ENCODE data around the gene SCN2B. TPM values are rescaled to one million over a fixed set of nuclear protein-coding genes. Genes with fewer than 3 reads are reported as not detected.

The SCN2B gene
- total RNA-seq, 4 donors from 2014 or later = 0.14 to 0.37 TPM; not detected in 2

GRCh38 chr11:118176778-118177134, 317 bp upstream of the SCN2B start:
- TF ChIP-seq EP300 (IDR thresholded peaks at IDR 0.05; ENCODE audit: low read depth) (no peak), POLR2AphosphoS5 (IDR thresholded peaks at IDR 0.05) (no peak), CTCF (IDR thresholded peaks at IDR 0.05) (no peak), POLR2A (IDR thresholded peaks at IDR 0.05) (no peak)
- H3K4me3 ChIP-seq = no peak overlapping the region
- H3K27me3 ChIP-seq = peaks cover 27% of the 10 kb centered on the region
- in situ Hi-C loops (cut with MboI; ENCODE audit: low pct_ligation_motif_present in 1 of 4, low pct_unique_long_range_greater_than_20kb in 1 of 4, low sequenced_read_pairs in 3 of 4) = loop anchor here in 2 of 4 donors (25.0 kb wide), 3 partner anchors 111 to 311 kb away; partner anchors contain the start of gene UBE4A (in 2 of the 2)
- no peak for DNase-seq
- WGBS, 2 donors (ENCODE audit: low coverage in 1 of 2) = 85% methylated on average over 4 of the region's 4 CpGs; no CpG with 5 or more reads in 1 of the 2 donors
- intact Hi-C loops (cut with DNase I; ENCODE audit: low total_unique reads) = no loop called here
- H3K36me3 ChIP-seq = no peaks in the 10 kb centered on the region
- H3K4me1 ChIP-seq = peaks cover 0 to 18% (median 0%) of the 10 kb centered on the region in 4 donors
- H3K9me3 ChIP-seq = no peaks in the 10 kb centered on the region
- H3K27ac ChIP-seq = no peak overlapping the region

- in situ Hi-C loops (cut with MboI; ENCODE audit: low pct_ligation_motif_present in 1 of 4, low pct_unique_long_range_greater_than_20kb in 1 of 4, low sequenced_read_pairs in 3 of 4) (loop anchor here in 2 of 4 donors (25.0 kb wide), 3 partner anchors 112 to 312 kb away; partner anchors contain the start of gene UBE4A (in 2 of the 2)), intact Hi-C loops (cut with DNase I; ENCODE audit: low total_unique reads) (no loop called here)
- no peak for TF ChIP-seq CTCF (IDR thresholded peaks at IDR 0.05)
- no peak for TF ChIP-seq EP300 (IDR thresholded peaks at IDR 0.05; ENCODE audit: low read depth)
- no peak for TF ChIP-seq POLR2A (IDR thresholded peaks at IDR 0.05)
- TF ChIP-seq POLR2AphosphoS5 (IDR thresholded peaks at IDR 0.05) = no peak
- H3K4me1 ChIP-seq = peaks cover 0 to 12% (median 2%) of the 10 kb centered on the region in 4 donors
- no peaks in the 10 kb centered on the region for H3K9me3 ChIP-seq
- peak overlapping the region in 1 of 4 donors; percentile 42 for H3K4me3 ChIP-seq
- no peaks in the 10 kb centered on the region for H3K36me3 ChIP-seq
- H3K27ac ChIP-seq = peak overlapping the region in 2 of 4 donors; percentile 17 to 25
- 51 to 63% methylated on average over 6 to 13 of the region's 13 CpGs for WGBS, 2 donors (ENCODE audit: low coverage in 1 of 2)
- no peak for DNase-seq
- peaks cover 33% of the 10 kb centered on the region for H3K27me3 ChIP-seq
These were observed 1.1 kb downstream of the SCN2B start for GRCh38 chr11:118175031-118175992.

- 76 to 96% methylated on average over 3 to 9 of the region's 9 CpGs for WGBS, 2 donors (ENCODE audit: low coverage in 1 of 2)
- Histone ChIP-seq H3K4me1 (peaks cover 0 to 7% (median 2%) of the 10 kb centered on the region in 4 donors), H3K27ac (no peak overlapping the region), H3K4me3 (no peak overlapping the region), H3K27me3 (peaks cover 41% of the 10 kb centered on the region), H3K9me3 (no peaks in the 10 kb centered on the region), H3K36me3 (no peaks in the 10 kb centered on the region)
- in situ Hi-C loops (cut with MboI; ENCODE audit: low pct_ligation_motif_present in 1 of 4, low pct_unique_long_range_greater_than_20kb in 1 of 4, low sequenced_read_pairs in 3 of 4) (no loop called here), intact Hi-C loops (cut with DNase I; ENCODE audit: low total_unique reads) (no loop called here)
- DNase-seq = no peak
- TF ChIP-seq POLR2AphosphoS5 (IDR thresholded peaks at IDR 0.05) = no peak
- TF ChIP-seq EP300 (IDR thresholded peaks at IDR 0.05; ENCODE audit: low read depth) = no peak
- no peak for TF ChIP-seq POLR2A (IDR thresholded peaks at IDR 0.05)
- TF ChIP-seq CTCF (IDR thresholded peaks at IDR 0.05) = no peak
These were observed 2.4 kb downstream of the SCN2B start for GRCh38 chr11:118174006-118174567.

GRCh38 chr11:118172356-118172755, 4.1 kb downstream of the SCN2B start:
- WGBS, 2 donors (ENCODE audit: low coverage in 1 of 2) = 85 to 100% methylated on average over 2 to 9 of the region's 9 CpGs
- in situ Hi-C loops (cut with MboI; ENCODE audit: low pct_ligation_motif_present in 1 of 4, low pct_unique_long_range_greater_than_20kb in 1 of 4, low sequenced_read_pairs in 3 of 4) = no loop called here
- TF ChIP-seq POLR2AphosphoS5 (IDR thresholded peaks at IDR 0.05) (no peak), EP300 (IDR thresholded peaks at IDR 0.05; ENCODE audit: low read depth) (no peak), POLR2A (IDR thresholded peaks at IDR 0.05) (no peak), CTCF (IDR thresholded peaks at IDR 0.05) (no peak)

More at GRCh38 chr11:118172356-118172755, 4.1 kb downstream of the SCN2B start:
- peaks cover 0 to 7% (median 2%) of the 10 kb centered on the region in 4 donors for H3K4me1 ChIP-seq
- peaks cover 37% of the 10 kb centered on the region for H3K27me3 ChIP-seq
- H3K36me3 ChIP-seq = no peaks in the 10 kb centered on the region
- H3K9me3 ChIP-seq = no peaks in the 10 kb centered on the region
- no peak overlapping the region for H3K4me3 ChIP-seq
- intact Hi-C loops (cut with DNase I; ENCODE audit: low total_unique reads) = no loop called here
- DNase-seq = no peak
- H3K27ac ChIP-seq = no peak overlapping the region

All from transverse colon (tissue), 4 donors.